PC-9 (cell line): Measurements from ENCODE around the gene IGF2BP1.
"Not testable (repeated sequence)": the region's sequence is repeated elsewhere in the genome, so short reads cannot be mapped to it uniquely, and the experiment has no call there.

Experiments used
- EZH2 ChIP-seq: fragments of 200-600 bp; sonication (generic); IDR thresholded peaks from 2 replicates; pipeline ENCODE4 v1.8.0; 2017; ENCODE audit warnings: antibody characterized with exemption, low read depth
- TF ChIP-seq, protein P1 (sequence below): fragments of 200-600 bp; sonication (generic); conservative IDR thresholded peaks from 2 replicates; pipeline ENCODE4 v1.6.1; 2017; ENCODE audit warnings: mixed run types, antibody characterized with exemption, mild to moderate bottlenecking, moderate library complexity

- TF ChIP-seq, protein P1, sequence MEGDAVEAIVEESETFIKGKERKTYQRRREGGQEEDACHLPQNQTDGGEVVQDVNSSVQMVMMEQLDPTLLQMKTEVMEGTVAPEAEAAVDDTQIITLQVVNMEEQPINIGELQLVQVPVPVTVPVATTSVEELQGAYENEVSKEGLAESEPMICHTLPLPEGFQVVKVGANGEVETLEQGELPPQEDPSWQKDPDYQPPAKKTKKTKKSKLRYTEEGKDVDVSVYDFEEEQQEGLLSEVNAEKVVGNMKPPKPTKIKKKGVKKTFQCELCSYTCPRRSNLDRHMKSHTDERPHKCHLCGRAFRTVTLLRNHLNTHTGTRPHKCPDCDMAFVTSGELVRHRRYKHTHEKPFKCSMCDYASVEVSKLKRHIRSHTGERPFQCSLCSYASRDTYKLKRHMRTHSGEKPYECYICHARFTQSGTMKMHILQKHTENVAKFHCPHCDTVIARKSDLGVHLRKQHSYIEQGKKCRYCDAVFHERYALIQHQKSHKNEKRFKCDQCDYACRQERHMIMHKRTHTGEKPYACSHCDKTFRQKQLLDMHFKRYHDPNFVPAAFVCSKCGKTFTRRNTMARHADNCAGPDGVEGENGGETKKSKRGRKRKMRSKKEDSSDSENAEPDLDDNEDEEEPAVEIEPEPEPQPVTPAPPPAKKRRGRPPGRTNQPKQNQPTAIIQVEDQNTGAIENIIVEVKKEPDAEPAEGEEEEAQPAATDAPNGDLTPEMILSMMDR = not testable (repeated sequence)
- not testable (repeated sequence) for TF ChIP-seq EZH2
These were observed 87.9 kb downstream of the IGF2BP1 start for GRCh38 chr17:49085046-49085445.
